Heart right ventricle (tissue), 16 donors: ENCODE data around the gene CFAP61. TPM values are rescaled to one million over a fixed set of nuclear protein-coding genes. Genes with fewer than 3 reads are reported as not detected.
A peak's percentile ranks its signal among the peaks of the same experiment; 100 is the strongest.

Source experiments
- ATAC-seq, 8 donors: fragments of 200-7000 bp; cut with Tn5 transposase; one replicate each; pipeline ENCODE4 v1.9.1; 2020; ENCODE audit warnings: mild to moderate bottlenecking in 8 of 8, moderate library complexity in 8 of 8, moderate number of reproducible peaks in 1 of 8
- DNase-seq, 2 donors: peaks; one replicate each; pipeline ENCODE4 v3.0.0-alpha.2; 2020
- H3K27ac ChIP-seq, 10 donors: fragments of 200-600 bp; sonication (generic) in 2 of 10; one replicate each; pipeline versions ENCODE4 v1.5.0 to v1.8.0; 2020 to 2022; ENCODE audit warnings: mild to moderate bottlenecking in 3 of 10
- H3K27me3 ChIP-seq, 7 donors: fragments of 200-600 bp; one replicate each; pipeline ENCODE4 v1.8.0; 2021 to 2022; ENCODE audit warnings: mild to moderate bottlenecking in 2 of 7
- H3K36me3 ChIP-seq, 9 donors: fragments of 200-600 bp; sonication (generic) in 1 of 9; one replicate each; pipeline versions ENCODE4 v1.5.0 to v1.8.0; 2020 to 2022; ENCODE audit warnings: mild to moderate bottlenecking in 2 of 9
- H3K4me1 ChIP-seq, 9 donors: fragments of 200-600 bp; sonication (generic) in 1 of 9; one replicate each; pipeline versions ENCODE4 v1.5.0 to v1.8.0; 2020 to 2022; ENCODE audit warnings: mild to moderate bottlenecking in 4 of 9
- H3K4me3 ChIP-seq, 10 donors: fragments of 200-600 bp; sonication (generic) in 2 of 10; one replicate each; pipeline versions ENCODE4 v1.5.0 to v1.8.0; 2020 to 2022; ENCODE audit warnings: mild to moderate bottlenecking in 7 of 10, moderate library complexity in 2 of 10
- H3K9me3 ChIP-seq, 11 donors: fragments of 200-600 bp in 10 of 11; sonication (generic) in 2 of 11; one replicate each; pipeline versions ENCODE4 v1.5.0 to v1.8.0; 2013 to 2022; ENCODE audit warnings: mild to moderate bottlenecking in 2 of 11, control low read depth in 1 of 11, moderate library complexity in 1 of 11
- WGBS, 2 donors: extraction: QIAGEN DNeasy Blood & Tissue Kit; methylation state at CpG; one replicate each; pipeline ENCODE4 v1.1.7; 2013; ENCODE audit warnings: inconsistent platforms in 1 of 2; 5-methylcytosine and 5-hydroxymethylcytosine counted together
- intact Hi-C, 10 donors: fragments of 100-400 bp; cut with DNase I; formaldehyde crosslinking; loops; one replicate each; pipeline versions ENCODE4 v1.11.1 to v1.14.2; 2022
- polyA plus RNA-seq, 2 donors: library from polyadenylated mRNA; stranded (reverse); fragments of 200-250 nt; gene quantifications; one replicate each; pipeline ENCODE4 v1.2.3, GENCODE V29; 2013
- total RNA-seq, 10 donors: library from RNA; stranded (reverse); fragmentation: NEBNext Ultra II Directional in 3 of 10; extraction: Animal tissue kit (Norgen Biotek cat#: 25700) in 3 of 10; gene quantifications; one replicate each; pipeline versions ENCODE4 v1.2.1 to v1.2.4, GENCODE V29; 2021 to 2023
- TF ChIP-seq, protein P1 (sequence below), 9 donors: fragments of 200-600 bp; sonication (generic) in 2 of 9; IDR thresholded peaks; one replicate each; pipeline versions ENCODE4 v1.5.0 to v1.8.0; 2021 to 2022; ENCODE audit warnings: antibody characterized with exemption in 9 of 9, mild to moderate bottlenecking in 5 of 9, moderate library complexity in 1 of 9
- donor health status: Arrhythmogenic right ventricular cardiomyopathy.
- donor health status: ischemic (EF 13 %, LVEDD 7.1; RV severe dilation, severe dysfunction).
- donor health status: healthy with polysubstance abuse.
- donor health status: DM: no; HTN: yes; CAD: no.
- donor health status: DM: no; HTN: no; CAD: no.
- donor health status: ischemic (EF 25% LVEDD 6.9; RV normal size, moderate dysfunction).
- donor health status: ischemic (EF 25% LVEDD 5.7; RV mildly dilated, moderate dysfunction).
- donor health status: healthy.
- donor health status: DM: yes; HTN: yes; CAD: no.
- donor health status: Ischemic cardiomyopathy.
- donor health status: ischemic (EF 35%, LVEDD 5.7; RV mildly dilated, moderate dysfunction).
- donor health status: nonischemic (EF 11% LVEDD 7.7; RV severe dilation, severe dysfunction).
- donor health status: DM: yes; HTN: yes; CAD: no.
- donor health status: PGD.
- donor health status: ischemic (EF 29% LVEDD 5.4; RV normal size, mild dysfunction).
- donor health status: nonischemic (EF 23%, LVEDD 6.1; RV moderate dilation, normal function).

The CFAP61 gene
- total and polyA plus RNA-seq, 12 donors: 8.2 to 140 (median 60.6) TPM

DNA sequence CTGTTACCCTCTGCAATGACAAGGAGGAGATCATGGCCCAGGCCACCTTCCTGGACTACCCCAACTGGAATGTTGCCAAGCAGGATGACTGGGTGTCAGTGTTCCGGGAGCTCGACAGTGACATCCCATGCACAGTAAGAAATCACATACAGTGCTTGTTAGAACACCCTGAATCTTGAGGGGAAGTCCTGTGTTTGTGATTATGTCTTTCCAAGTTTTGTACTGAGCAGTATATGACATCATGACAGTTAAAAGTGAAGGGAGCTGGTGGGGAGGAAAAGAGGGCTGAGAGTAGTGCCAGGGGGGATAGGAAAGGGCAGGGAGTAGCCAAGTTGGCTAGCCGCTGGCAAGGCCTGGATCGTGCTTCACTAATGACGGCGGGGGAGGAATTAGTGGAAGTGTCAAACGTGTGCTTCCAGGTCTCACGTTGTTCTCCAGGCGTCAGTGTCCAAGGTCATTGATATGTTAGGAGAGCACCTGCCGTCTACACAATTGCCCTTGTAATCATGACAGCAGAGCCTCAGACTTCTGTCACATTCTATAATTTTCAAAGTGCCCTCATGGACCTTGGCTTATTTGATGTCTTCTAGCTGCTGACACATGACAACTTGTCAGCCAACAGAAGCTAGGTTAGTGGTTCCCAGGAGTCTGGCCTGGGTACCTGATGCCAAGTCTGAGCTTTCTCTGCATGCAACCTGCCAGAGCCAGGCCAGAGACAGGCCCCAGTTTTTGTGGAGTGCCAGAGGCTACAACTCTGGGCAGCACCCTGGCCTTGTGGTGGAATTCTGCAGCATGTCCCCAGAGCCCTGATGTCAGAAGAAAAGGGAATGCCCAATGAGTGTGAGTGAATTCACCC lies 18.8 kb downstream of the CFAP61 start:
- DNase-seq: peak; percentile 16 to 25
- H3K4me1 ChIP-seq: peaks cover 0 to 17% (median 0%) of the 10 kb centered on the region in 9 donors
- H3K36me3 ChIP-seq: no peaks in the 10 kb centered on the region
- no peaks in the 10 kb centered on the region for H3K9me3 ChIP-seq
- peaks cover 0 to 8% (median 0%) of the 10 kb centered on the region in 7 donors for H3K27me3 ChIP-seq
- no peak overlapping the region for H3K4me3 ChIP-seq
- intact Hi-C loops: loop anchor here in 1 of 10 donors (10.0 kb wide), 1 partner anchor 494 kb away; no protein-coding TSS in a partner anchor
- H3K27ac ChIP-seq: peak overlapping the region in 9 of 10 donors; percentile 1 to 70 (median 40)
- peak; percentile 40 to 87 (median 78) for ATAC-seq
- 24 to 34% methylated on average over 10 of the region's 10 CpGs for WGBS, 2 donors
- TF ChIP-seq, protein P1, sequence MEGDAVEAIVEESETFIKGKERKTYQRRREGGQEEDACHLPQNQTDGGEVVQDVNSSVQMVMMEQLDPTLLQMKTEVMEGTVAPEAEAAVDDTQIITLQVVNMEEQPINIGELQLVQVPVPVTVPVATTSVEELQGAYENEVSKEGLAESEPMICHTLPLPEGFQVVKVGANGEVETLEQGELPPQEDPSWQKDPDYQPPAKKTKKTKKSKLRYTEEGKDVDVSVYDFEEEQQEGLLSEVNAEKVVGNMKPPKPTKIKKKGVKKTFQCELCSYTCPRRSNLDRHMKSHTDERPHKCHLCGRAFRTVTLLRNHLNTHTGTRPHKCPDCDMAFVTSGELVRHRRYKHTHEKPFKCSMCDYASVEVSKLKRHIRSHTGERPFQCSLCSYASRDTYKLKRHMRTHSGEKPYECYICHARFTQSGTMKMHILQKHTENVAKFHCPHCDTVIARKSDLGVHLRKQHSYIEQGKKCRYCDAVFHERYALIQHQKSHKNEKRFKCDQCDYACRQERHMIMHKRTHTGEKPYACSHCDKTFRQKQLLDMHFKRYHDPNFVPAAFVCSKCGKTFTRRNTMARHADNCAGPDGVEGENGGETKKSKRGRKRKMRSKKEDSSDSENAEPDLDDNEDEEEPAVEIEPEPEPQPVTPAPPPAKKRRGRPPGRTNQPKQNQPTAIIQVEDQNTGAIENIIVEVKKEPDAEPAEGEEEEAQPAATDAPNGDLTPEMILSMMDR (IDR thresholded peaks at IDR 0.05): no peak

DNA sequence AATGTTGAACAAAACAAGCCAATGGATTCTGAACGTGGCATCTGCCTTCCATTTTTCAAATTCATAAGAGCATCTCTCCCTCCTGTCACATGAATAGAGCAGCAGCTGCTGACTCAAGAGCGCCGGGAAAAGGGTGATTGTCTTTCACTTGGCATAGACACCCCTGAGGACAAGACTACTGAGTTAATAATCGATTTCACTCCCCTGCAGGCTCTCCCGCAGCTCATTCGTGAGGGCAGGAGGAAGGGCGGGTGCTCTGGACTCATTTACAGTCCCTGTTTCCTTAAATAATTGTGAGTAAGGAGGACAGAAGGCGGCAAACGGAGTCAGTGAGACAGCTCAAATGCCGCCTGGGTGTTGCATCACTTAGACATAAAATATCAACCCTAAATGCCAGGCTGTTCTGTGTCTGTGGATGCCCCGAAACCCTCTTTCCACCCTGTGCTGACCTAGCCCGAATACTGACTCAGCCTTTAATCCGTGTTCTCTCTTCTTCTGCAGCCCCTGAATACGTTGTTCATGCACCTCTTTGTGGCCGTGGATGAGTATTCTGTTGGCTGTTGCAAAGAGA lies 21.6 kb downstream of the CFAP61 start:
- Histone ChIP-seq H3K4me3 (no peak overlapping the region), H3K27me3 (peaks cover 0 to 12% (median 0%) of the 10 kb centered on the region in 7 donors), H3K36me3 (no peaks in the 10 kb centered on the region), H3K4me1 (peaks cover 0 to 17% (median 0%) of the 10 kb centered on the region in 9 donors), H3K9me3 (no peaks in the 10 kb centered on the region), H3K27ac (no peak overlapping the region)
- DNase-seq (no peak), ATAC-seq (no peak)
- intact Hi-C loops: loop anchor here in 1 of 10 donors (10.0 kb wide), 1 partner anchor 491 kb away; no protein-coding TSS in a partner anchor
- TF ChIP-seq, protein P1 (IDR thresholded peaks at IDR 0.05): no peak
- 66 to 70% methylated on average over 15 of the region's 15 CpGs for WGBS, 2 donors

DNA sequence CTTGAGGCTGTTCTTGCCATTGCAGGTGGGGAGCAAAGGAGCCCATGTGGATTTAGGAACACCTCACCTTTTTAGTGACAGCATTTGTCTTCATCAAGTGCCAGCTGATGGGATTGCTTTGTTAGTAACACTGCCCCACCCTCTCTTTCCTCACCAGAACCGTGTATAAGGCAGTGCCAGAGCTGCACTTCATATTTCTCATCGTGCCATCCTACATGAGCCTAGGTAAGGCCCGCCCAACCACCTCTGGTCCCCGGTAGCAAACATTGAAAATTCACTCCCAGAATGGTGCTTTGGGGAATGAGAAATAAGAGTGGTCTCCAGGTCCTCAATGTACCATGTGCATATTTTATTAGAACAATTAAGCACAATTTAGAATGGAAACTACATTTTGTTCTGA lies 22.7 kb downstream of the CFAP61 start:
- TF ChIP-seq, protein P1 (IDR thresholded peaks at IDR 0.05): no peak
- intact Hi-C loops: loop anchor here in 1 of 10 donors (10.0 kb wide), 1 partner anchor 490 kb away; no protein-coding TSS in a partner anchor
- WGBS, 2 donors: 82 to 92% methylated on average over 4 of the region's 4 CpGs
- Histone ChIP-seq H3K4me3 (no peak overlapping the region), H3K4me1 (peaks cover 0 to 17% (median 0%) of the 10 kb centered on the region in 9 donors), H3K27me3 (peaks cover 0 to 20% (median 3%) of the 10 kb centered on the region in 7 donors), H3K27ac (no peak overlapping the region), H3K9me3 (no peaks in the 10 kb centered on the region), H3K36me3 (no peaks in the 10 kb centered on the region)
- DNase-seq (no peak), ATAC-seq (no peak)

DNA sequence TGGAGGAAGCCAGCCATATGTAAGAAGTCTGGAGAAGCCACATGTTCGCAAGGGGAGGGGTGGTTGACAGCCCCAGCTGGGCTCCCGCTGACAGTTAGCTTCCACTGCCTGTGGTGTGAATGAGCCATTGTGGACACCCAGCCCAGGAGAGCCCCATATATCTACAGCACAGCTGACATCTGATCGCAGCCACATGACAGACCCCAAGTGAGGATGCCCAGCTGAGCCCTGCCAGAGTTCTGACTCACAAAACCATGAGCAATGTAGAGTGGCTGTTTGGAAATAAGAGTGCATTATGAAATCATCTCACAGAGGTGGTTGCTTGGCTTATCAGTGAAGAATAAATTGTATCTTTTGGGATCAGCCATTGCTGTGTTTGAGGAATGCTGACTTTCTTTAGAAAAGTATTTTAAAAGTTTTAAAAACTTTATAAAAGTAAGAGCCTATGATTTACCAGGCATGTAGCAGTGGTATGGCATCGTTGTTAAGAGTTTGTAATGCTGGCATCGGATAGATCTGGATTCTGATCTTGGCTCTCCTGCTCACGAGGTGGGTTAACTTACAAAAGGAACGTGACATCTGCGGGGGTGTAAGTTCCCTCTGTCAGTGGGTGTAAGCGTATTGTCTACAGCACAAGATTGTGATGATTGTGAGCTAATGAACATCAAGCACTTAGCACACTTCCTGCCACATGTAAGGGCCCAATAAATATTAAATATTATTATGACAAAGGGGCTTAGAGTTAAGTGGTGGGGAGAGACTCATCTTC lies 24.1 kb downstream of the CFAP61 start:
- WGBS, 2 donors: 67 to 74% methylated on average over 9 of the region's 9 CpGs
- intact Hi-C loops: loop anchor here in 1 of 10 donors (10.0 kb wide), 1 partner anchor 488 kb away; no protein-coding TSS in a partner anchor

More for the DNA sequence above, 24.1 kb downstream of the CFAP61 start:
- DNase-seq: no peak
- TF ChIP-seq, protein P1 (IDR thresholded peaks at IDR 0.05): no peak
- ATAC-seq: peak in 1 of 8 donors; percentile 52
- H3K4me3 ChIP-seq: no peak overlapping the region
- H3K4me1 ChIP-seq: peaks cover 0 to 7% (median 0%) of the 10 kb centered on the region in 9 donors
- H3K9me3 ChIP-seq: no peaks in the 10 kb centered on the region
- no peak overlapping the region for H3K27ac ChIP-seq
- peaks cover 0 to 21% (median 5%) of the 10 kb centered on the region in 7 donors for H3K27me3 ChIP-seq
- no peaks in the 10 kb centered on the region for H3K36me3 ChIP-seq
